GM23248 (cell line): ENCODE data around the gene HNRNPA2B1. TPM values are rescaled to one million over a fixed set of nuclear protein-coding genes. Genes with fewer than 3 reads are reported as not detected.
"Not testable (repeated sequence)": the region's sequence is repeated elsewhere in the genome, so short reads cannot be mapped to it uniquely, and the experiment has no call there.

ENCODE experiments used
- DNase-seq: peaks from one replicate; pipeline ENCODE4 v3.0.0-alpha.2; 2015
- H2AFZ ChIP-seq: fragments of 200-600 bp; sonication (generic); 2 replicates; pipeline ENCODE4 v1.6.1; 2016; ENCODE audit warnings: antibody characterized with exemption
- H3F3A ChIP-seq: fragments of 200-600 bp; sonication (generic); 2 replicates; pipeline ENCODE4 v1.6.1; 2016; ENCODE audit warnings: mild to moderate bottlenecking, antibody characterized with exemption, mixed run types; ENCODE audit not compliant: insufficient read depth
- H3K27ac ChIP-seq: fragments of 200-600 bp; sonication (generic); 2 replicates; pipeline ENCODE4 v1.5.1; 2016; ENCODE audit warnings: mild to moderate bottlenecking
- H3K27me3 ChIP-seq: fragments of 200-600 bp; sonication (generic); replicated peaks from 2 replicates; pipeline ENCODE4 v1.6.1; 2016; ENCODE audit warnings: mild to moderate bottlenecking; ENCODE audit not compliant: insufficient read depth
- H3K36me3 ChIP-seq: fragments of 200-600 bp; sonication (generic); 2 replicates; pipeline ENCODE4 v1.6.1; 2016; ENCODE audit warnings: low read depth, mild to moderate bottlenecking
- H3K4me1 ChIP-seq: fragments of 200-600 bp; sonication (generic); 2 replicates; pipeline ENCODE4 v1.6.1; 2016; ENCODE audit warnings: mild to moderate bottlenecking; ENCODE audit not compliant: insufficient read depth
- H3K4me2 ChIP-seq: fragments of 200-600 bp; sonication (generic); one replicate; pipeline ENCODE4 v1.6.1; 2016; ENCODE audit warnings: mild to moderate bottlenecking; ENCODE audit not compliant: unreplicated experiment
- H3K4me3 ChIP-seq: fragments of 200-600 bp; sonication (generic); 2 replicates; pipeline ENCODE4 v1.5.1; 2016; ENCODE audit warnings: mild to moderate bottlenecking
- H3K79me2 ChIP-seq: fragments of 200-600 bp; sonication (generic); 2 replicates; pipeline ENCODE4 v1.6.1; 2016; ENCODE audit warnings: mild to moderate bottlenecking; ENCODE audit not compliant: insufficient read depth
- H3K9ac ChIP-seq: fragments of 200-600 bp; sonication (generic); 2 replicates; pipeline ENCODE4 v1.6.1; 2016; ENCODE audit warnings: mild to moderate bottlenecking
- H3K9me2 ChIP-seq: fragments of 200-600 bp; sonication (generic); 2 replicates; pipeline ENCODE4 v1.6.1; 2016; ENCODE audit warnings: mixed run types, mild to moderate bottlenecking, moderate library complexity; ENCODE audit not compliant: insufficient read depth
- H3K9me3 ChIP-seq: fragments of 200-600 bp; sonication (generic); one replicate; pipeline ENCODE4 v1.6.1; 2017; ENCODE audit warnings: low read depth
- H4K20me1 ChIP-seq: fragments of 200-600 bp; sonication (generic); 2 replicates; pipeline ENCODE4 v1.6.0; 2016; ENCODE audit not compliant: insufficient read depth
- EZH2 ChIP-seq: fragments of 200-600 bp; sonication (generic); IDR thresholded peaks from 2 replicates; pipeline ENCODE4 v1.6.1; 2018; ENCODE audit warnings: antibody characterized with exemption, mild to moderate bottlenecking; ENCODE audit not compliant: insufficient read depth, poor library complexity, severe bottlenecking
- EZH2phosphoT487 ChIP-seq: fragments of 200-600 bp; sonication (generic); IDR thresholded peaks from 2 replicates; pipeline ENCODE4 v1.6.1; 2018; ENCODE audit warnings: antibody characterized with exemption, moderate library complexity, mild to moderate bottlenecking, low read depth; ENCODE audit not compliant: insufficient read depth
- WGBS, 2 experiments: methylation state at CpG; one replicate each; pipeline ENCODE4 v1.1.6; 2015 to 2017; ENCODE audit warnings: low lambda C conversion rate in 2 of 2, low coverage in 1 of 2; ENCODE audit errors: missing lambda C conversion rate in 2 of 2; 5-methylcytosine and 5-hydroxymethylcytosine counted together
- in situ Hi-C: fragments of 300-500 bp; cut with MboI; formaldehyde crosslinking; loops from 2 replicates; pipeline ENCODE4 v1.15.0; 2020
- polyA plus RNA-seq: library from polyadenylated mRNA; unstranded; fragments of >200 nt; fragmentation: Nextera tagmentation; extraction: Ambion mirVana; gene quantifications from 2 replicates; pipeline ENCODE4 v1.2.1, GENCODE V29; 2016
- total RNA-seq: library from RNA; depleted of rRNA; stranded (reverse); fragments of >200 nt; shearing (Covaris generic); gene quantifications from 2 replicates; pipeline ENCODE4 v1.2.3, GENCODE V29; 2014

HNRNPA2B1 gene
- total and polyA plus RNA-seq, 2 experiments from 2014 or later = 134 to 529 TPM

GRCh38 chr7:26168458-26169023 is 32.0 kb downstream of the HNRNPA2B1 start:
- in situ Hi-C loops = no loop called here
- Histone ChIP-seq H2AFZ (no peak overlapping the region), H3K9me3 (no peaks in the 10 kb centered on the region), H3K4me3 (no peak overlapping the region), H3K36me3 (no peaks in the 10 kb centered on the region), H3K79me2 (no peaks in the 10 kb centered on the region), H4K20me1 (no peaks in the 10 kb centered on the region), H3K4me2 (no peak overlapping the region), H3K4me1 (no peaks in the 10 kb centered on the region), H3F3A (no peaks in the 10 kb centered on the region), H3K9me2 (no peaks in the 10 kb centered on the region), H3K9ac (no peak overlapping the region), H3K27me3 (no peaks in the 10 kb centered on the region), H3K27ac (no peak overlapping the region)
- no peak for TF ChIP-seq EZH2
- no peak for TF ChIP-seq EZH2phosphoT487
- WGBS, 2 experiments = 73 to 80% methylated on average over 6 of the region's 6 CpGs
- no peak for DNase-seq

DNA sequence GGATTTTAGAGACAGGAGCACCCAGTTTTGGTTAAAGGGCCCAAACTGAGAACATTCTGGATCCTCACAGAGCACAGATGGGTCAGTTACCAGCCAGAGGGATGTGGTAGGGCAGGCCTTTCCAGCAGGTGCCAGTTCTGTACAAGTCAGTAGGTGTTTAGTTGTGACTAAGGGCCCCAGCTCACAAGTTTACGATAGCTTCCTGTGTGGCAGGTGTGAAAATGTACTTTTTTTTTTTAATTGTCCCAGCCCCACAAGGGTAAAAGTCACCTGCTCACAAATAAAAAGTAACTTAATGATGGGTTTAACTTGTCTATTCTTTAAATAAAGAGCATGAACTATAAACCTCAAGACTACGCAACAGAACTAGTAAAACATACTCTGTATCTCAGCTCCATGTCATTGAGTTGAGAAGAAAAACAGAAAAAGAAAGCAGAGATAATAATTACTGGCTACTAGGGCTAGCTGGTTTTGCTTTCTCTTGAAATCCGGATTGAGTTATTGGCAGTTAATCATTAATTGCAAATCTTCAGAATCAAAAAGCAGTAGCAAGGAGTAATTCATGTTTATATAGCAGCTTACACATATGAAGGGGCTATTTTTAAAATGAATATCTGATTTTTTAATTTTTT is 33.1 kb downstream of the HNRNPA2B1 start:
- in situ Hi-C loops = no loop called here
- H4K20me1 ChIP-seq = no peaks in the 10 kb centered on the region
- no peak for DNase-seq
- H3K9me3 ChIP-seq = no peaks in the 10 kb centered on the region
- no peak overlapping the region for H3K9ac ChIP-seq
- no peak overlapping the region for H3K27ac ChIP-seq
- H3K27me3 ChIP-seq = no peaks in the 10 kb centered on the region
- H3K4me3 ChIP-seq = no peak overlapping the region
- H3K4me1 ChIP-seq = no peaks in the 10 kb centered on the region
- no peak overlapping the region for H3K4me2 ChIP-seq
- no peaks in the 10 kb centered on the region for H3K79me2 ChIP-seq
- no peaks in the 10 kb centered on the region for H3K9me2 ChIP-seq
- WGBS, 2 experiments = 87 to 91% methylated on average over 3 of the region's 3 CpGs
- no peak for TF ChIP-seq EZH2phosphoT487
- TF ChIP-seq EZH2 = no peak
- H3K36me3 ChIP-seq = no peaks in the 10 kb centered on the region
- H3F3A ChIP-seq = no peaks in the 10 kb centered on the region
- no peak overlapping the region for H2AFZ ChIP-seq

GRCh38 chr7:26166684-26167266 is 33.8 kb downstream of the HNRNPA2B1 start:
- Histone ChIP-seq H3K27ac (no peak overlapping the region), H3F3A (no peaks in the 10 kb centered on the region), H3K27me3 (no peaks in the 10 kb centered on the region), H3K9me3 (no peaks in the 10 kb centered on the region), H3K4me3 (no peak overlapping the region), H3K9ac (no peak overlapping the region), H3K4me2 (no peak overlapping the region), H3K4me1 (no peaks in the 10 kb centered on the region), H3K9me2 (no peaks in the 10 kb centered on the region), H3K79me2 (no peaks in the 10 kb centered on the region), H2AFZ (no peak overlapping the region), H4K20me1 (no peaks in the 10 kb centered on the region), H3K36me3 (no peaks in the 10 kb centered on the region)
- TF ChIP-seq EZH2 (no peak), EZH2phosphoT487 (no peak)
- WGBS, 2 experiments = 54 to 62% methylated on average over 5 of the region's 5 CpGs
- no peak for DNase-seq
- in situ Hi-C loops = no loop called here

- TF ChIP-seq EZH2 (no peak), EZH2phosphoT487 (no peak)
- H3K79me2 ChIP-seq = no peaks in the 10 kb centered on the region
- no peaks in the 10 kb centered on the region for H3K4me1 ChIP-seq
- no peaks in the 10 kb centered on the region for H3K27me3 ChIP-seq
- no peak overlapping the region for H2AFZ ChIP-seq
- no peak overlapping the region for H3K9ac ChIP-seq
- no peak overlapping the region for H3K27ac ChIP-seq
- H3F3A ChIP-seq = no peaks in the 10 kb centered on the region
- H3K36me3 ChIP-seq = no peaks in the 10 kb centered on the region
- H3K9me2 ChIP-seq = no peaks in the 10 kb centered on the region
- no peak overlapping the region for H3K4me3 ChIP-seq
- H3K9me3 ChIP-seq = no peaks in the 10 kb centered on the region
- WGBS, 2 experiments = 36 to 40% methylated on average over 9 of the region's 9 CpGs
- no peak overlapping the region for H3K4me2 ChIP-seq
- H4K20me1 ChIP-seq = no peaks in the 10 kb centered on the region
- DNase-seq = no peak
- in situ Hi-C loops = no loop called here
Measured at GRCh38 chr7:26165950-26166683, 34.4 kb downstream of the HNRNPA2B1 start.

GRCh38 chr7:26163804-26164203 is 36.7 kb downstream of the HNRNPA2B1 start:
- 35% methylated on average over 1 of the region's 1 CpG; no CpG with 5 or more reads in 1 of the 2 experiments for WGBS, 2 experiments
- DNase-seq, H3K9me2 ChIP-seq, H3K27me3 ChIP-seq, H3K79me2 ChIP-seq, H2AFZ ChIP-seq, H3K4me3 ChIP-seq, H3K4me2 ChIP-seq, H3K4me1 ChIP-seq, H3K9ac ChIP-seq, in situ Hi-C loops, H3K9me3 ChIP-seq, H3F3A ChIP-seq, H4K20me1 ChIP-seq, H3K36me3 ChIP-seq, H3K27ac ChIP-seq: not testable (repeated sequence)
